Fibroblast of skin of back (primary cell): ENCODE results near the gene KLK15. TPM values are rescaled to one million over a fixed set of nuclear protein-coding genes. Genes with fewer than 3 reads are reported as not detected.

Experiments used
- DNase-seq: peaks from one replicate; pipeline ENCODE4 v3.0.0-alpha.2; 2013
- polyA plus RNA-seq, 2 experiments: library from polyadenylated mRNA; unstranded; fragments of 120-200 nt; gene quantifications; one replicate each; pipeline ENCODE4 v1.2.1, GENCODE V29; 2013; ENCODE audit not compliant: insufficient read length in 2 of 2

Gene KLK15, protein sequence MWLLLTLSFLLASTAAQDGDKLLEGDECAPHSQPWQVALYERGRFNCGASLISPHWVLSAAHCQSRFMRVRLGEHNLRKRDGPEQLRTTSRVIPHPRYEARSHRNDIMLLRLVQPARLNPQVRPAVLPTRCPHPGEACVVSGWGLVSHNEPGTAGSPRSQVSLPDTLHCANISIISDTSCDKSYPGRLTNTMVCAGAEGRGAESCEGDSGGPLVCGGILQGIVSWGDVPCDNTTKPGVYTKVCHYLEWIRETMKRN
- polyA plus RNA-seq (2013, experiment 1 of 2; ENCODE audit: insufficient read length) = not detected
- polyA plus RNA-seq (2013, experiment 2 of 2; ENCODE audit: insufficient read length) = not detected

DNA sequence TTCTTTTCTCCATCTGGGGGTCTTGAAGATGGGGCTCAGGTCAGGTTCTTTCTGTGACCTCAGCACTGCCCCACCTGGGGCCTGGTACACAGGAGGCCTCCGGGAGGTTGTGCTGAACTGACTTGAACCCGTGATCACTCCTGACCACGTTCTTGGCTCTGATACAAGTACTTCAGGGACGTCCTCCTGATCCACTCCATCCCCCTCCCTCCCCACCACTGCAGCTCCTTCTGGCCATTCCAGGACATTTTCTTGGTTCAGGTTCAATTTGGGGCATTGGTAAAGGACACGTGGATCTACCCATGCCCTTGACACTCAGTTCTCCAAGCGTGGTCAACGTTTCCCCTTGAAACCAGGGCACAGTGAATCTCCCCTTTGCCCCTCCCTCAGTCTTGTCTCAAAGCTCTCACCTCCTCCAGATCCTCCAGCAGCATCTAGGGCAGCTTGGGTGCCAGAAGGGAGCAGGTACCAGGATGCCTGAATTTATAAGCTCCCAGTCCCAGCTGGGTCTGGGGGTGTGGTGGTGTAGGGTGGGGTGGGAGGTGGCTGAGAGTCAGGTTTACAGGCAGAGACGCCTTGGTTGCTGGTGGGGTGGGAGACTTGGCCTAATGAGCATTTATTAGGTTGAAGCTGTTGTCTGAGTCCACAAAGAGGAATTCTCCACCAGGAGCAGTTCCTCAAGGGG is at the start of gene KLK15:
Gene KLK15 (minus strand): TSS at position 458 of the 685 bp plus-strand sequence. CDS start 2,082 bp downstream, outside the sequence.
- no peak for DNase-seq

DNA sequence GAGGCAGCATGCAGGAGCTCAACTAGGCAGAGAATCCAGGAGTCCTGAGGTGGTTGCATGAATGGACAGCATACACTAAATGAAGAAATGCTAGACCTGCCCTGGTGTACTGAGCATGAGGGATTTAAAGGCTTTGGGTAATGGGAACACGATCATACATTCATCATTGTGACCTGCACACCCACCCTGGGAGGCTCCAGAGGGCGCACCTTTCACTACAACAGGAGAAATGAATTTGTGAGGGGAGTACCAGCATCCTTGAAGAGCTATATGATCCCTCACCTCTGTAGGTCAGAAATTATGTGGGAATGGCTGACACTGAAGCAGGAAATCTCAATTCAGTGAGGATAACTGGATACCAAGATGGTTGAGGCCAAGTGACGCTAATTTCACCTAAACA is 48.8 kb upstream of the KLK15 start:
- DNase-seq = no peak

DNA sequence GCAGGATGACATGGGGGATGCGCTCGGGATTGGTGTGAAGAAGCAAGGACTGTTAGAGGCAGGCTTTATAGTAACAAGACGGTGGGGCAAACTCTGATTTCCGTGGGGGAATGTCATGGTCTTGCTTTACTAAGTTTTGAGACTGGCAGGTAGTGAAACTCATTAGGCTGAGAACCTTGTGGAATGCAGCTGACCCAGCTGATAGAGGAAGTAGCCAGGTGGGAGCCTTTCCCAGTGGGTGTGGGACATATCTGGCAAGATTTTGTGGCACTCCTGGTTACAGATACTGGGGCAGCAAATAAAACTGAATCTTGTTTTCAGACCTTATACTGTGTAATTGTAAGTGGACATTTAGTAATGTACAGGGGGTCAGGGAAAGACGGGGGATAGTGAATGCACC is 46.9 kb upstream of the KLK15 start:
- no peak for DNase-seq

DNA sequence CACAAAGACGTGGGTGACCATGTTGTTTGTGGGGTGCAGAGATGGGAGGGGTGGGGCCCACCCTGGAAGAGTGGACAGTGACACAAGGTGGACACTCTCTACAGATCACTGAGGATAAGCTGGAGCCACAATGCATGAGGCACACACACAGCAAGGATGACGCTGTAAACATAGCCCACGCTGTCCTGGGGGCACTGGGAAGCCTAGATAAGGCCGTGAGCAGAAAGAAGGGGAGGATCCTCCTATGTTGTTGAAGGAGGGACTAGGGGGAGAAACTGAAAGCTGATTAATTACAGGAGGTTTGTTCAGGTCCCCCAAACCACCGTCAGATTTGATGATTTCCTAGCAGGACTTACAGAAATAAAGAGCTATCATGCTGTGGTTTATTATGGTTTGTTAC is 45.5 kb upstream of the KLK15 start:
- no peak for DNase-seq

DNA sequence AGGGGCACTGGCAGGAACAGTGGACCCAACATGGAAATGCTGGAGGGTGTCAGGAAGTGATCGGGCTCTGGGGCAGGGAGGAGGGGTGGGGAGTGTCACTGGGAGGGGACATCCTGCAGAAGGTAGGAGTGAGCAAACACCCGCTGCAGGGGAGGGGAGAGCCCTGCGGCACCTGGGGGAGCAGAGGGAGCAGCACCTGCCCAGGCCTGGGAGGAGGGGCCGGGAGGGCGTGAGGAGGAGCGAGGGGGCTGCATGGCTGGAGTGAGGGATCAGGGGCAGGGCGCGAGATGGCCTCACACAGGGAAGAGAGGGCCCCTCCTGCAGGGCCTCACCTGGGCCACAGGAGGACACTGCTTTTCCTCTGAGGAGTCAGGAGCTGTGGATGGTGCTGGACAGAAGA is 44.0 kb upstream of the KLK15 start:
- DNase-seq = no peak

DNA sequence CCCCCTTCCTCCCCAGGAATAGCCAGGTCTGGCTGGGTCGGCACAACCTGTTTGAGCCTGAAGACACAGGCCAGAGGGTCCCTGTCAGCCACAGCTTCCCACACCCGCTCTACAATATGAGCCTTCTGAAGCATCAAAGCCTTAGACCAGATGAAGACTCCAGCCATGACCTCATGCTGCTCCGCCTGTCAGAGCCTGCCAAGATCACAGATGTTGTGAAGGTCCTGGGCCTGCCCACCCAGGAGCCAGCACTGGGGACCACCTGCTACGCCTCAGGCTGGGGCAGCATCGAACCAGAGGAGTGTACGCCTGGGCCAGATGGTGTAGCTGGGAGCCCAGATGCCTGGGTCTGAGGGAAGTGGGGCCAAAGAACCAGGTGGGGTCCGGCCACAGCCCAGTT is 43.1 kb upstream of the KLK15 start:
- no peak for DNase-seq

DNA sequence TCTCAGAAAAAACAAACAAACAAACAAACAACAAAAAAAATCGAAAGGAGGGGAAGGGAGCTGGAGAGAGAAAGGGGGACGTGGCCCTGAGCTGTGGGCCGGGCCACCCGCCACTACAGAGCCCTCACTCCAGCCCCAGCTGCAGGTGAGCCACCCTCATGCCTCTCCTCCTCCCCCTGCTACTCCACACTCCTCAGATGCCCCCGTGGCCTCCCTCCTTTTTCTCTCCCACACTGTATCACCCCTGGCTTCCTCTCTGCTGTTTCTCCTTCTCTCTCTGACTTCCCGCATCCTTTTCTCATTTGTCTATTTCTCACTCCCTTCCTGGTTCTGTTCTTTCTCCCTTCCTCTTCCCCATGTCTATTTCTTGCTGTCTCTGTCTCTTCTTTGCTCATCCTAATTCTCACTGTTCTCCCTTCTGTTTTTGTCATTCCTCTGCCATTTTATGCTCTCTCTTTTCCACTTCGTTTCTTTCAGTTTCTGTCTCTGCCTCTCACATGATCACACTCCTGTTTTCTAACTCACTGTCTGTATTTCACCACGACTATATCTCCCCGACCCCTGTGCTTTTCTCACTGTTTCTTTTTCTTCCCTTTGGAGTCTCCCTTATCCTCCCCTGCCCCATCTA is 42.5 kb upstream of the KLK15 start:
- no peak for DNase-seq

DNA sequence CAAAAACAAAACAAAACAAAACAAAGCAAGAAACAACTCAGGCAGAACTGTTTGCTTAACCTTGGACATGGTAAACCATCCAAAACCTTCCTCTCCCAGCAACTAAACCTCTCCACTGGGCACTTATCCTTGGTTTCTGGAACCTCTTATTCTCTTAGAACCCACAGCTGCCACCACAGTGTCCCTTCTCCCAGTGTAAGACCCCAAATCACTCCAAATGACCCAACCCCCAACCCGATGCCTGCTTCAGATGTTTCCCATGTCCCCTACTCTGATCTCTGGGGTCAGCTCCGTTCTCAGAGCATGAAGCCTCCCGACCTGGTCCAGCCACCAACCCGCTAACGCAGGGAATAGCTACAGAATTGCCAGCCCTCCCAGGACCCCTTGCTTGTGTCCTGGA is 40.8 kb upstream of the KLK15 start:
- no peak for DNase-seq

DNA sequence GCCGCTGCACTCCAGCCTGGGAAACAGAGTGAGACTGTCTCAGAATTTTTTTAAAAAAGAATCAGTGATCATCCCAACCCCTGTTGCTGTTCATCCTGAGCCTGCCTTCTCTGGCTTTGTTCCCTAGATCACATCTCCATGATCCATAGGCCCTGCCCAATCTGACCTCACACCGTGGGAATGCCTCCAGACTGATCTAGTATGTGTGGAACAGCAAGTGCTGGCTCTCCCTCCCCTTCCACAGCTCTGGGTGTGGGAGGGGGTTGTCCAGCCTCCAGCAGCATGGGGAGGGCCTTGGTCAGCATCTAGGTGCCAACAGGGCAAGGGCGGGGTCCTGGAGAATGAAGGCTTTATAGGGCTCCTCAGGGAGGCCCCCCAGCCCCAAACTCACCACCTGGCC is 39.7 kb upstream of the KLK15 start, which contains the start of gene KLK2:
Gene KLK2 (plus strand): TSS at position 384 of the 400 bp plus-strand sequence. CDS start 35 bp downstream, outside the sequence.
- no peak for DNase-seq

DNA sequence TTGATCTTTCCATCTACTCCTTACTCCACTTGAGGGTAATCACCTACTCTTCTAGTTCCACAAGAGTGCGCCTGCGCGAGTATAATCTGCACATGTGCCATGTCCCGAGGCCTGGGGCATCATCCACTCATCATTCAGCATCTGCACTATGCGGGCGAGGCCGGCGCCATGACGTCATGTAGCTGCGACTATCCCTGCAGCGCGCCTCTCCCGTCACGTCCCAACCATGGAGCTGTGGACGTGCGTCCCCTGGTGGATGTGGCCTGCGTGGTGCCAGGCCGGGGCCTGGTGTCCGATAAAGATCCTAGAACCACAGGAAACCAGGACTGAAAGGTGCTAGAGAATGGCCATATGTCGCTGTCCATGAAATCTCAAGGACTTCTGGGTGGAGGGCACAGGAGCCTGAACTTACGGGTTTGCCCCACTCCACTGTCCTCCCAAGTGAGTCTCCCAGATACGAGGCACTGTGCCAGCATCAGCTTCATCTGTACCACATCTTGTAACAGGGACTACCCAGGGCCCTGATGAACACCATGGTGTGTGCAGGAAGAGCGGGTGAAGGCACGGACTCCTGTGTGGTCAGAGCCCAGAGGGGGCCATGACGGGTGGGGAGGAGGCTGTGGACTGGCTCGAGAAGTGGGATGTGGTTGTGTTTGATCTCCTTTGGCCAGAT is 37.2 kb upstream of the KLK15 start:
- no peak for DNase-seq

DNA sequence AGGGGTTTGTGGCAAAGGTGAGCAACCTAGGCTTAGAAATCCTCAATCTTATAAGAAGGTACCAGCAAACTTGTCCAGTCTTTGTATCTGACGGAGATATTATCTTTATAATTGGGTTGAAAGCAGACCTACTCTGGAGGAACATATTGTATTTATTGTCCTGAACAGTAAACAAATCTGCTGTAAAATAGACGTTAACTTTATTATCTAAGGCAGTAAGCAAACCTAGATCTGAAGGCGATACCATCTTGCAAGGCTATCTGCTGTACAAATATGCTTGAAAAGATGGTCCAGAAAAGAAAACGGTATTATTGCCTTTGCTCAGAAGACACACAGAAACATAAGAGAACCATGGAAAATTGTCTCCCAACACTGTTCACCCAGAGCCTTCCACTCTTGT is 36.1 kb upstream of the KLK15 start:
- DNase-seq = no peak

DNA sequence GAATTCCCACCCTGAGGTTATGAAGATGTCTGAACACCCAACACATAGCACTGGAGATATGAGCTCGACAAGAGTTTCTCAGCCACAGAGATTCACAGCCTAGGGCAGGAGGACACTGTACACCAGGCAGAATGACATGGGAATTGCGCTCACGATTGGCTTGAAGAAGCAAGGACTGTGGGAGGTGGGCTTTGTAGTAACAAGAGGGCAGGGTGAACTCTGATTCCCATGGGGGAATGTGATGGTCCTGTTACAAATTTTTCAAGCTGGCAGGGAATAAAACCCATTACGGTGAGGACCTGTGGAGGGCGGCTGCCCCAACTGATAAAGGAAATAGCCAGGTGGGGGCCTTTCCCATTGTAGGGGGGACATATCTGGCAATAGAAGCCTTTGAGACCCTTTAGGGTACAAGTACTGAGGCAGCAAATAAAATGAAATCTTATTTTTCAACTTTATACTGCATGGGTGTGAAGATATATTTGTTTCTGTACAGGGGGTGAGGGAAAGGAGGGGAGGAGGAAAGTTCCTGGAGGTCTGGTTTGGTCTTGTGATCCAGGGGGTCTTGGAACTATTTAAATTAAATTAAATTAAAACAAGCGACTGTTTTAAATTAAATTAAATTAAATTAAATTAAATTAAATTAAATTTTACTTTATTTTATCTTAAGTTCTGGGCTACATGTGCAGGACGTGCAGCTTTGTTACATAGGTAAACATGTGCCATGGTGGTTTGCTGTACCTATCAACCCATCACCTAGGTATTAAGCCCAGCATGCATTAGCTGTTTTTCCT is 28.3 kb upstream of the KLK15 start:
- no peak for DNase-seq

DNA sequence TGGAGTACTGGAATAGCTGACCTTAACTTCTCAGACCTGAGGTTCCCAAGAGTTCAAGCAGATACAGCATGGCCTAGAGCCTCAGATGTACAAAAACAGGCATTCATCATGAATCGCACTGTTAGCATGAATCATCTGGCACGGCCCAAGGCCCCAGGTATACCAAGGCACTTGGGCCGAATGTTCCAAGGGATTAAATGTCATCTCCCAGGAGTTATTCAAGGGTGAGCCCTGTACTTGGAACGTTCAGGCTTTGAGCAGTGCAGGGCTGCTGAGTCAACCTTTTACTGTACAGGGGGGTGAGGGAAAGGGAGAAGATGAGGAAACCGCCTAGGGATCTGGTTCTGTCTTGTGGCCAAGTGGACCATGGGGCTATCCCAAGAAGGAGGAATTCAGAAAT is 27.6 kb upstream of the KLK15 start:
- DNase-seq = no peak

DNA sequence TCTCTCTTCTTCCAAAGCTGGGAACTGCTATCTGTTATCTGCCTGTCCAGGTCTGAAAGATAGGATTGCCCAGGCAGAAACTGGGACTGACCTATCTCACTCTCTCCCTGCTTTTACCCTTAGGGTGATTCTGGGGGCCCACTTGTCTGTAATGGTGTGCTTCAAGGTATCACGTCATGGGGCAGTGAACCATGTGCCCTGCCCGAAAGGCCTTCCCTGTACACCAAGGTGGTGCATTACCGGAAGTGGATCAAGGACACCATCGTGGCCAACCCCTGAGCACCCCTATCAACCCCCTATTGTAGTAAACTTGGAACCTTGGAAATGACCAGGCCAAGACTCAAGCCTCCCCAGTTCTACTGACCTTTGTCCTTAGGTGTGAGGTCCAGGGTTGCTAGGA is 26.5 kb upstream of the KLK15 start:
- no peak for DNase-seq

DNA sequence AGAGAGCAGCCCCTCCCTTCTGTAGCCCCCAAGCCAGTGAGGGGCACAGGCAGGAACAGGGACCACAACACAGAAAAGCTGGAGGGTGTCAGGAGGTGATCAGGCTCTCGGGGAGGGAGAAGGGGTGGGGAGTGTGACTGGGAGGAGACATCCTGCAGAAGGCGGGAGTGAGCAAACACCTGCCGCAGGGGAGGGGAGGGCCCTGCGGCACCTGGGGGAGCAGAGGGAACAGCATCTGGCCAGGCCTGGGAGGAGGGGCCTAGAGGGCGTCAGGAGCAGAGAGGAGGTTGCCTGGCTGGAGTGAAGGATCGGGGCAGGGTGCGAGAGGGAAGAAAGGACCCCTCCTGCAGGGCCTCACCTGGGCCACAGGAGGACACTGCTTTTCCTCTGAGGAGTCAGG is 25.5 kb upstream of the KLK15 start:
- no peak for DNase-seq

DNA sequence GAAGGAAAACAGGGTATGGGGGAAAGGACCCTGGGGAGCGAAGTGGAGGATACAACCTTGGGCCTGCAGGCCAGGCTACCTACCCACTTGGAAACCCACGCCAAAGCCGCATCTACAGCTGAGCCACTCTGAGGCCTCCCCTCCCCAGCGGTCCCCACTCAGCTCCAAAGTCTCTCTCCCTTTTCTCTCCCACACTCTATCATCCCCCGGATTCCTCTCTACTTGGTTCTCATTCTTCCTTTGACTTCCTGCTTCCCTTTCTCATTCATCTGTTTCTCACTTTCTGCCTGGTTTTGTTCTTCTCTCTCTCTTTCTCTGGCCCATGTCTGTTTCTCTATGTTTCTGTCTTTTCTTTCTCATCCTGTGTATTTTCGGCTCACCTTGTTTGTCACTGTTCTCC is 24.0 kb upstream of the KLK15 start:
- DNase-seq = no peak

DNA sequence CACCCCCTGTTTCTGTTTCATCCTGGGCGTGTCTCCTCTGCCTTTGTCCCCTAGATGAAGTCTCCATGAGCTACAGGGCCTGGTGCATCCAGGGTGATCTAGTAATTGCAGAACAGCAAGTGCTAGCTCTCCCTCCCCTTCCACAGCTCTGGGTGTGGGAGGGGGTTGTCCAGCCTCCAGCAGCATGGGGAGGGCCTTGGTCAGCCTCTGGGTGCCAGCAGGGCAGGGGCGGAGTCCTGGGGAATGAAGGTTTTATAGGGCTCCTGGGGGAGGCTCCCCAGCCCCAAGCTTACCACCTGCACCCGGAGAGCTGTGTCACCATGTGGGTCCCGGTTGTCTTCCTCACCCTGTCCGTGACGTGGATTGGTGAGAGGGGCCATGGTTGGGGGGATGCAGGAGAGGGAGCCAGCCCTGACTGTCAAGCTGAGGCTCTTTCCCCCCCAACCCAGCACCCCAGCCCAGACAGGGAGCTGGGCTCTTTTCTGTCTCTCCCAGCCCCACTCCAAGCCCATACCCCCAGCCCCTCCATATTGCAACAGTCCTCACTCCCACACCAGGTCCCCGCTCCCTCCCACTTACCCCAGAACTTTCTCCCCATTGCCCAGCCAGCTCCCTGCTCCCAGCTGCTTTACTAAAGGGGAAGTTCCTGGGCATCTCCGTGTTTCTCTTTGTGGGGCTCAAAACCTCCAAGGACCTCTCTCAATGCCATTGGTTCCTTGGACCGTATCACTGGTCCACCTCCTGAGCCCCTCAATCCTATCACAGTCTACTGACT is 21.4 kb upstream of the KLK15 start, which contains the start of gene KLK3:
Gene KLK3 (plus strand): TSS at position 280 of the 775 bp plus-strand sequence. CDS start 41 bp downstream, at position 321.
- DNase-seq = no peak

DNA sequence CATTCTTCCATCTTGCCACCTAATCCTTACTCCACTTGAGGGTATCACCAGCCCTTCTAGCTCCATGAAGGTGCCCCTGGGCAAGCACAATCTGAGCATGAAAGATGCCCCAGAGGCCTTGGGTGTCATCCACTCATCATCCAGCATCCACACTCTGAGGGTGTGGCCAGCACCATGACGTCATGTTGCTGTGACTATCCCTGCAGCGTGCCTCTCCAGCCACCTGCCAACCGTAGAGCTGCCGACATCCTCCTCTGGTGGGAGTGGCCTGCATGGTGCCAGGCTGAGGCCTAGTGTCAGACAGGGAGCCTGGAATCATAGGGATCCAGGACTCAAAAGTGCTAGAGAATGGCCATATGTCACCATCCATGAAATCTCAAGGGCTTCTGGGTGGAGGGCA is 18.2 kb upstream of the KLK15 start:
- DNase-seq = no peak

DNA sequence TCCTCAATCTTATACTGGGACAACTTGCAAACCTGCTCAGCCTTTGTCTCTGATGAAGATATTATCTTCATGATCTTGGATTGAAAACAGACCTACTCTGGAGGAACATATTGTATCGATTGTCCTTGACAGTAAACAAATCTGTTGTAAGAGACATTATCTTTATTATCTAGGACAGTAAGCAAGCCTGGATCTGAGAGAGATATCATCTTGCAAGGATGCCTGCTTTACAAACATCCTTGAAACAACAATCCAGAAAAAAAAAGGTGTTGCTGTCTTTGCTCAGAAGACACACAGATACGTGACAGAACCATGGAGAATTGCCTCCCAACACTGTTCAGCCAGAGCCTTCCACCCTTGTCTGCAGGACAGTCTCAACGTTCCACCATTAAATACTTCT is 17.4 kb upstream of the KLK15 start:
- no peak for DNase-seq

DNA sequence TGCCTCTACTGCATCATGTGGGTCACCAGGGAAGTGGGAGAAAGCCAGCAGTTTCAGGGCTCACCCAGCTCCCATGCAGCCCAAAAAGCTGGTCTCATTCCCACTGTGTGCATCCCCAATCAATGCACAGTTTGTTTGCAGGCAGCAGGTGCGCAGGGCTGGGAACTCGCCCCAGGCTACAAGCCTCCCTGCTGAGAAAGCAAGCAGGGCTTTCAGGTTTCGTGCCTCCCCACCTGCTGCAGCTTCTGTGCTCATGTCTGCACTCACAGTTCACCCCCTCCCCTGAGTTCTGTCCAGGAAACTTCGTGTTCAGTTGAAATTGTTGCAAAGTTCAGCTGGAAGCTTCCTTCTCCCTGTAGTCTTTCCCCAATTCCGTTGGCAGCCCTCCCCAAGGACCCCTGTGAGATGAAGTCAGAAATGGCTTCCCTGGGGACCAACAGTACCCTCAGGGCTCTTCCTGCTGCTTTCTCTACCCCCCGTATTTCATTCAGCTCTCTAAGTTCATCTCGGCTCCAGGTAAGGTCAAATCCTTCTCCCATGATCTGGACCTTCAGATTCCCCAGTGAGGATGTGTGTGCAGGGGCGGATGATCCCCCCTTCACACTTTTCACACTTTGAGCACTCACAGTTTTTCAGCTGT is 11.0 kb upstream of the KLK15 start:
- DNase-seq = no peak

DNA sequence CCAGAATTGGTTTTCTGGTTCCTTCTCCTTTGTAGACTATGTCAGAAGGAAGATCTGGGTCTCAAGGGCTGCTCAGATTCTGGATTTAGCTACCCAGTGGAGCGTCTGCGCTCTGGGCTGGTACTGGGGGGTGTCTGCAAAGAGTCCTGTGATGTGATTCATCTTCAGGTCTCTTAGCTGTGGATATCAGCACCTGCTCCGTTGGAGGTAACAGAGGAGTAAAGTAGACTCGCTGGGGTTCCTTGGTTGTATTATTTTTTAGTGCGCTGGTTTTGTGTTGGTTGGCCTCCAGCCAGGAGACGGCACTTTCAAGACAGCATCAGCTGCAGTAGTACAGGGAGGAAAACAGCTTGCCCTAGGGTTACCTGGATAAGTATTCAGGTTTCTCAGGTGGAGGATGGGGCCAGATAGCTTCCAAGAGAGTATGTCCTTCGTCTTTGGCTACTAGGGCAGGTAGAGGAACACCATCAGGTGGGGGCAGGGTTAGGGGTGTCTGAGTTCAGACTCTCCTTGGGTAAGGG is 10.4 kb upstream of the KLK15 start:
- no peak for DNase-seq
